ENCODE measurements around the gene C16orf74.

- TF ChIP-seq EZH2 (IDR thresholded peaks at IDR 0.05; ENCODE audit: insufficient read depth, poor library complexity, severe bottlenecking) (no peak), EZH2phosphoT487 (IDR thresholded peaks at IDR 0.05; ENCODE audit: insufficient read depth, low read depth) (no peak)
Measured at GRCh38 chr16:85783441-85783840, 32.5 kb upstream of the C16orf74 start.

Data from GM23248 (cell line).